Epidermal melanocyte (primary cell): ENCODE data around the gene ANXA5.
A peak's percentile ranks its signal among the peaks of the same experiment; 100 is the strongest.
"Not testable (repeated sequence)": the region's sequence is repeated elsewhere in the genome, so short reads cannot be mapped to it uniquely, and the experiment has no call there.

Source experiments
- DNase-seq: peaks from one replicate; pipeline ENCODE4 v3.0.0; 2011; ENCODE audit warnings: low spot score; ENCODE audit not compliant: insufficient read length

Gene ANXA5

DNA sequence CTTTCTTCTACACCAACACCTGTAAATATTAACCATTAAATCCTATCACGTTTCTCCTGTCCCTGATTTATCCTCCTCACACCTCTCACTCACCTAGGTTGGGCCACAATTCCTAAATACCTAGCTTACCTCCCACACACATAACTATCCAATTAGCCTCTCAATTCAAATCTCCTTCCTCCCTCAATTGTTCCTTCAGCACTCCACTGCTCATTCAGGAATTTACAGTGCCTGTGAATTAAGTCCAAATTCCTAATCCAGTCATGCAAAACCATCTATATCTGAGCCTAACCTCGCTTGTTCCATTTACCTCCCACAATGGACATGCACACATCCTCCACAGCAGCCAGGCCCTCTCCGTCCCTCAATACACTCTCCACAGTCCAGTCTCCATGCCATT is 17.5 kb downstream of the ANXA5 start:
- no peak for DNase-seq

DNA sequence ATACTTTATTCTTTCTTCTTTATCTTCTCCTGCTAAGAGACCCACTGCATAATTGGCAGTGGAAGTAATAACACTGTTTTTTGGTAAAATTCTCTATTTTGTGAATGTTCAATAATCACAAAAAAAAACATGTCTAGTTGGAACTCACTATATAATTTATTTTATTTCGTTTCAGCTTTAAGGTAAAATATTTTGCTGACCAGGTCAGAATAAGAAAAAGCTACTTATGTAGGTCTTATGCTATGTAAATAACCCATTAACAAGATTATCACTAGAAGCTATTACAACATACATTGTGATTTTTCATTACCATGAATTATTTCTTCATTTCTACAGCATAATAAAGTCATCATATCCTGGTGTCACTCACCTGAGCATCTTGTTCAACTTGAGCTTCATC is 19.3 kb downstream of the ANXA5 start:
- DNase-seq = no peak

GRCh38 chr4:121676345-121677075 is 20.3 kb downstream of the ANXA5 start:
- DNase-seq = no peak

- DNase-seq = no peak
Observed at GRCh38 chr4:121675715-121676114, 21.1 kb downstream of the ANXA5 start.

- DNase-seq = no peak
Observed at GRCh38 chr4:121674696-121675095, 22.1 kb downstream of the ANXA5 start.

- DNase-seq = no peak
Observed at GRCh38 chr4:121674191-121674590, 22.6 kb downstream of the ANXA5 start.

DNA sequence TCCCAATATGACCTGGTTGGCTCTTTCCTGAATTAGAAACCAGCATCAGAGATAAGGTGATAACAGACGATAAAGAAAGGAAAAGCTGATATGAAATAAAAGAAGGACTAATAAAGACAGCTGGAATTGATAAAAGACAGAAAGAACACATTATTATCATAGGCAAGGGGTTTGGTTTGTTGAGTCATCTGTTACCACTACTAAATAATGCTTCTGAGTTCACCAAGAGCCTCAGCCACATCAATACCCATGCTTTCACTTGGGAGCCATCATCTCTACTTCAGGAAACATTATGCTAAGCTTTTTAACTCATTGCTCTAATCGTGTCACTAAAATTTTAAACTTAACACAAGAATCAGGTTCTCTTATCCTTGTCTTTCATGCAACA is 27.6 kb downstream of the ANXA5 start:
- no peak for DNase-seq

- DNase-seq = no peak
Observed at GRCh38 chr4:121668368-121669162, 28.2 kb downstream of the ANXA5 start.

DNA sequence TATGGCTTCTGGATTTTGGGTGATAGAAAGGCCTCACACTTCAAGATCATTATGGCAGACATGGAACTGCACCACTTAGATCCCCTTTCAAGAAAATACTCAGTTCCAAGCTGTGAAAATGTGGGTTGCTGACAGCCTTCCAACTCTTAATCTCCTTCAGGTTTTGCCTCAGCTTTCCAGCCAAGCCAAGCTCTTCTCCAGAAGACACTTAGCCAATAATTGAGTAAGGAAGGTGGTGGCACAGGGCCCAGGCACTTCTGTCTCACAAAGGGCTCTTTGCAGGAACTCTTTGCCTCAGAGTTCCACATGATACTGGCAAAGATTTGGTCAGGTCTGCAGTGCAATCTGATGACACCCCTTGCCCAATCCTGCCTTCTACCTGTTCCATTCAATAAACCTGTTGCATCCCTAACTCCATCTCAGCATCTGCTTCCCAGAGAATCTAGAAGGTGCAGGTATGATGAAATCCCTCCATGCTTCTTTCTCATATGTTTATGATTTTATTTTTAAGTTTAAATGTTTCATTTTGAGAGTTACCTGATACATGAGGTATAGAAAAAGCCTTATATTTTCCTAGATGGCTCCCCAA is 30.6 kb downstream of the ANXA5 start:
- no peak for DNase-seq

DNA sequence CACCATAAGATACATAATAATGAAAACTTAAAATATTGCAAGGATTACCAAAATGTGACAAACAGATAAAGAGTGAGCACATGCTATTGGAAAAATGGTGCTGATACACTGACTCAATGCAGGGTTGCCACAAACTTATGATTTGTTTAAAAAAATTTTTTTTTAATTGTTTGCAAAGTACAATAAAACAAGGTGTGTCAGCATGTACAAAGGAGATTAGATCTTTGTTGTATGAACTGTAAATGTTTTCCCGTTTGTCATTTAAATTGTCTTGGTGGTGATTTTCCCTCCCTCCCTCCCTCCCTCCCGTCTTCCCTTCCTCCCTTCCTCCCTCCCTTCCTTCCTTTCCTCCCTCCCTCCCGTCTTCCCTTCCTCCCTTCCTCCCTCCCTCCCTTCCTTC is 31.4 kb downstream of the ANXA5 start:
- DNase-seq = no peak

DNA sequence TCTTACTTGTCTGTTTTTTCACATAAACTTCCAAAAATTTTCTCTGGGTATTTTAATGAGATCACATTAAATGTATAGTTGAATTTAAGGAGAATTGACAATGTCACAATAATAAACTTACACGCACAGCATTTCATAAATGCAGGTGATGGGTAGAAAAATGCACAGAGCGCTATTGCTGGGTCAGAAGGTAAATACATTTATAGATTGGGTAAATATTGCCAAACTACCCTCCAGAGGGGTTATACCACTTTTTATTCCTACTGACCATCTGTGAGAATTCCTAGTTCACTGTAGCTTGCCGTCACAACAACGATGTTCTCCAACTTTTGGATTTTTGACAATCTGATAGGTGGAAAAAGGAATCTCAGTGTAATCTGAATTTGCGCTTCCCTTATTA is 34.6 kb downstream of the ANXA5 start:
- no peak for DNase-seq

GRCh38 chr4:121660175-121660933 is 36.4 kb downstream of the ANXA5 start:
- not testable (repeated sequence) for DNase-seq

- no peak for DNase-seq
Observed at GRCh38 chr4:121658125-121658524, 38.7 kb downstream of the ANXA5 start.

GRCh38 chr4:121656269-121656641 is 40.5 kb downstream of the ANXA5 start:
- peak; percentile 30 for DNase-seq

GRCh38 chr4:121655320-121656268 is 41.2 kb downstream of the ANXA5 start:
- no peak for DNase-seq

DNA sequence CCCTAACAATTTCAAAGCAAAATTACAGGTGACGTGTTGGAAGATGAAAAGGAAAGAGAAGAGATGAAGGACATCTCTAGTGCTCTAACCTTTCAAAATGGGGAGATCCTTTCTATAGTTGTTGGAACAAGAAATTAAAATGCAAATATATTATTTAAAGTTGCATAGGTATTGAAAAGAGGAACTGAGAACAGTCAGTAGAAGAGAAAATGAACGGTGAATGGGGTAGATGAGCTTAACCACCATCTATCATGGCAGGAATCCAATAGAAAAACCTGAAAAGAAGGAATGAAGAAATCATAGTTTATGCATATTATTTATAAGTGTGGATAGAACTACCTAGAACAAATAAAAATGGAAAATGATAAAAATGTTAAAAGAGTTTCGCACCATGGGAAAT is 42.0 kb downstream of the ANXA5 start:
- DNase-seq = no peak

GRCh38 chr4:121653986-121654385 is 42.8 kb downstream of the ANXA5 start:
- no peak for DNase-seq

DNA sequence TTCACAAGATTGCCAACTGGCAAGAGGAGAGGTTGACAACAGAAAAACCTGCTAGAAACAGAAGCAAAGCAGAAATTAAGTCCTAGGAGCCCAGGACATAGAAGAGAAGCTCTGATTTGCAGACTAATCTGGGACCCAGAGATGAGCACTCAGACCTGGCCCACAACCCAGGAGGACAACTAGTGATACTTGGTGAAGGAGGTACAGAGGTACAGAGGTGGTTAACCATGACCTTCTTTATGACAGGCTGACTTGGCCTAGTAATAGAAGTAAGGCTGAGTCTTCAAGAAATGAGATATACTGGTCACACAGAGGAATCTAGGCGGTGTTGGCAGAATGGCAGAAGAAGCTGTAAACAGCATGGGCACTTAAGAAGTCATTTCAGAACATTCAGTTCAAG is 43.6 kb downstream of the ANXA5 start:
- no peak for DNase-seq

DNA sequence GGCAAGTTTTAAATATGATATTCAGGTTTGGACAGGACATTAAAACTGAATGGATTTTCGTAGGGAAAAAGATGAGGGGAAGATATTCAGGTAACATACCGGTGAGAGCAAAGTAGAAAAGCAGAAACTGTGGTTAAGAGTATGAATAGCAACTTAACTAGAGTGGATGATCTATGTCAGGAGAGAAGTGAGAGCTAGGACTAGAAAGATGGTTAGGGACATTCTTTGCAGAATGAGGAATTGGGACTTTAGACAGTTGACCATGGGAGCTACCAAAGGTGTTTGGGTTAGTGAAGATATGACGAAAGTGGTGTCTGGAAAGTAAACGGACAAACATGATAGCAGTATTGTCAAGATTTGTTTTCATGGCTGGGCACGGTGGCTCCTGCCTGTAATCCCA is 45.2 kb downstream of the ANXA5 start:
- no peak for DNase-seq

DNA sequence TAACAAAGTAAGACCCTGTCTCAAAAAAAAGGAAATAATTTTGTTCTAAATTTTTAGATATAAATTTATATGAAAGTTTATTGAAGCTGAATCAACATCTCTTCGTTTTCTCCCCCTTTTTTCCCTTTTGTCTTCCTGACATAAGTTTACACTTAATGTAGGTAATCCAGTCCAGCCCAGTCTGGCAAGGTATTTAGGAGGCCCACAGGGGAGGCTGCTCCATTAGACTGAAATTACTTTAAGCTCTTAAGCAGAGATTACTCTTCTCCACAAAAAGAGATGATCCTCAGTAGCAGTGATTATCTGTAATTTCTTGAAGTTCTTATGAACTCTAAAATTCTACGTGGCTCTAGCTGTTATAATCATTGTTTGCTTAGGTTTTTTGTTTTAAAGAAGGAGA is 46.0 kb downstream of the ANXA5 start:
- no peak for DNase-seq

DNA sequence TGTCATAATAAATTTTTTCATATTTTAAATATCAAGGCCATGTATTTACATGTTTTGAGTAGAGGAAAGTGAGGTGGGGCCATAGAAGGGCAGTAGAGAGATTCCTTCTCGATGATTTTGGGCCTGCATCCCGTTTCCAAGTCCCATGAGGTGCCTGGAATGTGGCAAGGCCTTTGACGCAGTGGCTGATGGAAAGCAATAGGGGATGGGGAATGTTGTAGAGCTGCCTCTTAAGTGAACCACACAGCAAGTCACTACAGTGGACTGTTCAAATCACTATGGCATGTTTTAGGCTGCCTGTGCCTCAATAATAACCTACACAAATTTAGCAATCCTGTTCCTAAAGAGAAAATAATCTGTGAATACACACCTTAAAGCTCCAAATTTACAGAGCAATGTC is 48.3 kb downstream of the ANXA5 start:
- DNase-seq = no peak
